Adrenal gland (tissue), 5 donors: Measurements from ENCODE around the gene IFNAR1.

Source experiments
- POLR2A ChIP-seq, 2 donors: fragments of 450-650 bp; IDR thresholded peaks; one replicate each; pipeline ENCODE4 v1.6.1; 2017; ENCODE audit warnings: antibody characterized with exemption in 2 of 2, mild to moderate bottlenecking in 2 of 2, moderate library complexity in 1 of 2
- TF ChIP-seq, protein P1 (sequence below), 6 experiments: fragments of 450-650 bp in 4 of 6; fragments of 200-600 bp in 2 of 6; sonication (generic) in 1 of 6; IDR thresholded peaks; 1 replicate in 5 of 6; 2 replicates in 1 of 6; pipeline versions ENCODE4 v1.5.1 to v1.8.0; 2016 to 2021; ENCODE audit warnings: antibody characterized with exemption in 6 of 6, mild to moderate bottlenecking in 2 of 6, moderate library complexity in 1 of 6
- donor health status: DM: no; HTN: no; CAD: no.

GRCh38 chr21:33305938-33306337 is 18.8 kb upstream of the IFNAR1 start:
- TF ChIP-seq, protein P1, sequence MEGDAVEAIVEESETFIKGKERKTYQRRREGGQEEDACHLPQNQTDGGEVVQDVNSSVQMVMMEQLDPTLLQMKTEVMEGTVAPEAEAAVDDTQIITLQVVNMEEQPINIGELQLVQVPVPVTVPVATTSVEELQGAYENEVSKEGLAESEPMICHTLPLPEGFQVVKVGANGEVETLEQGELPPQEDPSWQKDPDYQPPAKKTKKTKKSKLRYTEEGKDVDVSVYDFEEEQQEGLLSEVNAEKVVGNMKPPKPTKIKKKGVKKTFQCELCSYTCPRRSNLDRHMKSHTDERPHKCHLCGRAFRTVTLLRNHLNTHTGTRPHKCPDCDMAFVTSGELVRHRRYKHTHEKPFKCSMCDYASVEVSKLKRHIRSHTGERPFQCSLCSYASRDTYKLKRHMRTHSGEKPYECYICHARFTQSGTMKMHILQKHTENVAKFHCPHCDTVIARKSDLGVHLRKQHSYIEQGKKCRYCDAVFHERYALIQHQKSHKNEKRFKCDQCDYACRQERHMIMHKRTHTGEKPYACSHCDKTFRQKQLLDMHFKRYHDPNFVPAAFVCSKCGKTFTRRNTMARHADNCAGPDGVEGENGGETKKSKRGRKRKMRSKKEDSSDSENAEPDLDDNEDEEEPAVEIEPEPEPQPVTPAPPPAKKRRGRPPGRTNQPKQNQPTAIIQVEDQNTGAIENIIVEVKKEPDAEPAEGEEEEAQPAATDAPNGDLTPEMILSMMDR (IDR thresholded peaks at IDR 0.05) = no peak
- TF ChIP-seq POLR2A (IDR thresholded peaks at IDR 0.05) = no peak
